H1 (cell line): ENCODE results near the gene CCSER2. TPM values are rescaled to one million over a fixed set of nuclear protein-coding genes. Genes with fewer than 3 reads are reported as not detected.

Source experiments
- ATF2 ChIP-seq: IDR thresholded peaks from 2 replicates; pipeline ENCODE4 v1.6.1; 2012; ENCODE audit warnings: low read length, inconsistent platforms
- BACH1 ChIP-seq: IDR thresholded peaks from 2 replicates; pipeline ENCODE4 v1.6.1; 2012; ENCODE audit warnings: low read length, improper control_type of control experiment
- PHF8 ChIP-seq: fragments of 200-600 bp; sonication (generic); conservative IDR thresholded peaks from 2 replicates; pipeline ENCODE4 v1.7.1; 2012; ENCODE audit warnings: low read depth, mild to moderate bottlenecking, inconsistent platforms, low read length, moderate library complexity
- POU5F1 ChIP-seq: IDR thresholded peaks from 2 replicates; pipeline ENCODE4 v1.6.1; 2011; ENCODE audit warnings: low read depth, mild to moderate bottlenecking, low read length, moderate library complexity
- RAD21 ChIP-seq, 2 experiments: IDR thresholded peaks in 1 of 2; conservative IDR thresholded peaks in 1 of 2; 2 replicates each; pipeline ENCODE4 v1.6.1; 2011; ENCODE audit warnings: low read depth in 2 of 2, low read length in 2 of 2, improper control_type of control experiment in 1 of 2, inconsistent platforms in 1 of 2, mild to moderate bottlenecking in 1 of 2, moderate library complexity in 1 of 2
- polyA plus RNA-seq, 7 experiments: library from polyadenylated mRNA; depleted of rRNA in 3 of 7; stranded (reverse) in 5 of 7; unstranded in 2 of 7; fragments of >200 nt in 5 of 7; fragments of 200-250 nt in 2 of 7; gene quantifications; 1 replicate in 5 of 7; 2 replicates in 1 of 7; 4 replicates in 1 of 7; pipeline versions ENCODE4 v1.2.1 to v1.2.3, GENCODE V29; 2011 to 2013; ENCODE audit warnings: missing spikeins in 2 of 7, mixed read lengths in 2 of 7
- total RNA-seq: library from RNA; stranded (reverse); fragmentation: NEBNext Ultra II Directional; extraction: Animal tissue kit (Norgen Biotek cat#: 25700); gene quantifications from 2 replicates; pipeline ENCODE4 v1.2.1, GENCODE V29; 2021

Gene CCSER2
- total and polyA plus RNA-seq, 2 of the 8 experiments (the other 6 are each of a cell fraction or from before 2014, with no cell fraction given): 6.9 to 30.5 TPM

DNA sequence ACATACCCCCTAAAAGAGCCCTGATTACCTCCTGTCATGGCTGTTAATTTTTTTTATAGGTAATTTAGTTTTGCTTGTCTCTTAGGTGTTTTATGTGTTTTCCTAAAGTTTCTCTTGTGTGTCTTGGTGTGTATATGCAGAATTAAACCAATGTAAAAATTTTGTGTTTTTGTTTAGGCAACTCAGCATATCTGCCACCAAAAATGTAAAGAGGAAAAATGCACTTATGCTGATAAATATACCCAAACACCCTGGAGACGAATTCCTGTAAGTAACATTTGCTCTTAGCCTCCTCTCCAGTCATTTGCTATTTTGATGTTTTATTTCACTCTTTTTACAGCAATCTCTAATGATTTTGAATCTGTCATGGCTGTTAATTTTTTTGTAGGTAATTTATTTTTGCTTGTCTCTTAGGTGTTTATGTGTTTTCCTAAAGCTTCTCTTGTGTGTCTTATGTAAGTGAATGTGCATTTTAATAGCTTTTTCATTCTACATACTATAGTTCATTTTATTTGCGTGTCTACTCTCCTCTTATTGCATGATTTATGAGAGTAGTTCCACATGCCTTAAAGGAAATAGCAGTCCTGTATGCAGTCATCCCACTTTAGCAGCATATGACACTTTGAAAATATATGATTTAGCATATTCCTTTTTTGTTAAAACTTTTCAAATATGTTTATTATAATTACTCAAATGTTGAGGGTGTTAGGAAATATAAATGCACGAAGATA, 149.2 kb downstream of the CCSER2 start (continued):
- TF ChIP-seq POU5F1 (no peak), PHF8 (no peak), RAD21 (IDR thresholded peaks at IDR 0.05 in 1 of 2, conservative IDR thresholded peaks at IDR 0.05 in 1 of 2; ENCODE audit: low read depth in 2 of 2, low read length in 2 of 2) (no peak), ATF2 (no peak), BACH1 (no peak)
